Ammon's horn (tissue), 1 donor: Measurements from ENCODE around the gene PHLDB3.

Source experiments
- DNase-seq: peaks from one replicate; pipeline ENCODE4 v3.0.0-alpha.2; 2016; ENCODE audit warnings: low spot score

PHLDB3 gene

GRCh38 chr19:43498233-43498842 lies 6.2 kb downstream of the PHLDB3 start:
- DNase-seq = no peak

GRCh38 chr19:43496960-43497359 lies 7.6 kb downstream of the PHLDB3 start:
- DNase-seq = no peak

GRCh38 chr19:43495082-43495481 lies 9.5 kb downstream of the PHLDB3 start:
- DNase-seq = no peak

DNA sequence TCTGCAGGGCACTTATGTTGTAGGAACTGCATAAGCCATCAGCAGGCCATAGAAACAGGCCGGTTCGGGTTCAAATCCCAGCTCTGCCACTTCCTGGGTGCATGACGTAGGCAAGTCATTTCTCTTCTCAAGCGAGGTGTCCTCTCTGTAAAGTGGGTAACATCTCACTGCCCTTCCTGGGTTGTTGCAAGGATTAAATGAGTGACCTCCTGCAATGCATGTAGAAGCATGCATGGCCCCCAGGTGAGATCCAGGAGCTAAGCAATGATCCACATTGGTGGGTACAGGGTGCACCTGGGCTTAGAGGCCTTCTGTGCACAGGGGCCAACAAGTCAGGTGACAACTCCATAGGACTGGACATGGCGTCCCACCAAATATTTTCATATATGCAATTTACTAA lies 13.8 kb downstream of the PHLDB3 start:
- DNase-seq = no peak

DNA sequence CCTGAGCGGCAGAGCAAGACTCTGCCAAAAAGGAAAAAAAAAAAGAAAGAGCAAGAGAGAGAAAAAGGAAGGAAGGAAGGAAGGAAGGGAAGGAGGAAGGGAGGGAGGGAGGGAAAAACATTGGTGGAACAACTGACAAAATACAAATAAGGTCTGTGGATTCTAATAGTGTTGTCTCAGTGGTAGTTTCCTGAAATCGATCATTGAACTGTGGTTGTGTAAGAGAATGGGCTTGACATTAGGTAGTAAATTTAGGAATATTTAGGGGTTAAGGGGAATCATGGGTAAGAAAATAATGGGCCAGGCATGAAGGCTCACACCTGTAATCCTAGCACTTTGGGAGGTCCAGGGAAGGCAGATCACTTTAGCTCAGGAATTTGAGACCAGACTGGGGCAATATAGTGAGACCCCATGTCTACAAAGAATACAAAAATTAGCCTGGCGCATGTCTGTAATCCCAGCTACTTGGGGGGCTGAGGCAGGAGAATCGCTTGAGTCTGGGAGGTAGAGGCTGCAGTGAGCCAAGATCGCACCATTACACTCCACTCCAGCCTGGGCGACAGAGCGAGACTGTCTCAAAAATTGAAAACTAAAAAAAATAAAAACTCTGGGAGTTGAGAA lies 14.5 kb downstream of the PHLDB3 start:
- DNase-seq = no peak

DNA sequence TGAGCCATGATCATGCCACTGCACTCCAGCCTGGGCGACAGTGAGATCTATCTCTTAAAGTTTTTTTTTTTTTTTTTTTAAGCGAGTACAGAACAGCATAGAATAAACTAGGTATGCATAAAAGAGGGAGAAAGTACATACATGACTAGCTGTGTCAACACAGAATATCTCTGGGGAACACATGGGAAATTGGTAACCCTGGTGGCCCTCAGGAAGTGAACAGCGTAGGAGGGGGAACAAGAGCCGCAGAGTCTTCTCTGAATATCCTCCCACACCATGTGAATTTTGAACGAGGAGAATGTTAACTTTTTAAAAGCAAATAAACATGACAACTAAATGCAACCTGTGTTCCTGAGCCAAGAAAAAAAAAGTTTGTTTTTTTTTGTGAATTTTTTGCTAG lies 15.2 kb downstream of the PHLDB3 start:
- no peak for DNase-seq

DNA sequence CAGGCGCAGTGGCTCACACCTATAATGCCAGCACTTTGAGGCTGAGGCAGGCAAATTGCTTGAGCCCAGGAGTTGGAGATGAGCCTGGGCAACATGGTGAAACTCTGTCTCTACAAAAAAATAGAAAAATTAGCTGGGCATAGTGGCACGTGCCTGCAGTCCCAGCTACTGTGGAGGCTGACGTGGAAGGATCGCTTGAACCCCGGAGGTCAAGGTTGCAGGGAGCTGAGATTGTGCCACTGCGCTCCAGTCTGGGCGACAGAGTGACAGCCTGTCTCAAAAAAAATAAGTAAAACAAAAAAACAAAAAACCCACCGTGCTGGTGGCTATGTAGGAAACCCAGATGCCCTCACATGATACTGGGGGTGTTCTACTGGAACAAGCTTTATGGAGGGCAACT lies 16.4 kb downstream of the PHLDB3 start:
- no peak for DNase-seq

- no peak for DNase-seq
These were observed 18.1 kb downstream of the PHLDB3 start for GRCh38 chr19:43486412-43486811.

GRCh38 chr19:43485951-43486350 lies 18.6 kb downstream of the PHLDB3 start:
- DNase-seq = no peak

- DNase-seq = no peak
These were observed 21.3 kb downstream of the PHLDB3 start for GRCh38 chr19:43483281-43483680.

DNA sequence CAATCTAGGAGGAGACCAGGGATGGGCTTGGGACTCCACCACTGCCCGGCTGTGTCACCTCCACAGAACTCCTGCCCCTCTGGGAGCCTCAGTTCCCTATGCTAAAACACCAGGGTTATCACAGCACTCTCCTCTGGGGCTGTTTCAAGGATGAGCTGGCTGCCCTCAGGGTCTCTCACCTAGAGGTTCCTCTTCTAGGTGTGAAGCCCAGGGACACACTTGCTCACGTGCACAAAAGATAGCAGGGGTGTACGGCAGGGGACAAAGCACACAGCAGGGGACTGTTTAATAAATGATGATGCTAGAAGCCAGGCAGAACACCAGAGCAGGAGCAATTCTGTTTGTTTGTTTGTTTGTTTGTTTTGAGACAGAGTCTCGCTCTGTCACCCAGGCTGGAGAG lies 22.4 kb downstream of the PHLDB3 start:
- DNase-seq = no peak

DNA sequence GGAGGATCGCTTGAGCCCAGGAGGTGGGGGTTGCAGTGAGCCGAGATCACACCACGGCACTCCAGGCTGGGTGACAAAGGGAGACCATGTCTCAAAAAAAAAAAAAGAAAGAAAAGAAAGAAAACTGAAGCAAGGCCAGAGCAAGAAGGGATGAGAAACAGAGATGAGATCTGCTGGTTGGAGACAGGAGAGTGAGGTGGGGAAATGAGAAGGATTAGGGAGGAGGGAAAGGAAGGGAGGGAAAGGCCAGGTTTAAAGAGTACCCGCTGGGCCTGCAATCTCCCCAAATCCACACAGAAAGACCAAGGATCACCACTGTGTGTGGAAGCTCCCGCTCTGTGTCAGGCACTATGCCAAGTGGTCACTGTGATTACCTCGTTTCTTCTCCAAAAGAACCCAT lies 22.8 kb downstream of the PHLDB3 start:
- no peak for DNase-seq

DNA sequence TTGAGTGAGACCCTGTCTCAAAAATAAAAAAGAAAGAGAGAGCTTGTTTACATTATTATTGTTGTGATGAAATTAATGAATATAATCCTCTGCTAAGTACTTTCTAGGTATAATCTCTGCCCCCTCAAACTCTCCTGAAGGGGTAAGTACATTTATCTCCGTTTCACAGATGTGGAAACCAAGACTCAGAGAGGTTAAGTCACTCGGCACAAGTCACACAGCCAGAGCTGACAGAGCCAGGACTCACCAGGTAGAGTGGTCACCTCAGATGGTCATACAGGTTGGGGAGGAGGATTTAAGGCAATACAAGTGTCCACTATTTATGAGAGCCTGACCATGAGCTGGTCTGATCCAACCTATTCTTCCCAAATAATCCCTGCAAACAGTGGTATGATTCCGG lies 24.0 kb downstream of the PHLDB3 start:
- DNase-seq = no peak

DNA sequence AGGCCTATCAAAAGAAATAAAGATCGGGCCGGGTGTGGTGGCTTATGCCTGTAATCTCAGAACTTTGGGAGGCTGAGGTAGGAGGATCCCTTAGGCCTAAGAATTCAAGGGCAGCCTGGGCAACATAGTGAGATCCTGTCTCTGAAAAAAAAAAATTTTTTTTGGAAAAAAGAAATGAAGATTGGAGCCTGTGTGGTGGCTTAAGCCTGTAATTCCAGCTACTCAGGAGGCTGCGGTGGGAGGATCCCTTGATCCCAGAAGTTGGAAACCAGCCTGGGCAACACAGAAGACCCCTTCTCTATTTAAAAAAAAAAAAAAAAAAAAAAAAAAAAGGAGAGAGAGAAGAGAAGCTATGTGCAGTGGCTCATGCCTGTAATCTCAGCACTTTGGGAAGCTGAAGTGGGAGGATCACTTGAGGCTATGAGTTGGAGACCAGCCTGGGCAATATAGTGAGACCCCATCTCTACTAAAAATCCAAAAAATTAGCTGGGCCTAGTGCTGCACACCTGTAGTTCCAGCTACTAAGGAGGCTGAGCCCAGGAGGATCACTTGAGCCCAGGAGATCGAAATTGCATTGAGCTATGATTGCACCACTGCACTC lies 24.5 kb downstream of the PHLDB3 start:
- no peak for DNase-seq

DNA sequence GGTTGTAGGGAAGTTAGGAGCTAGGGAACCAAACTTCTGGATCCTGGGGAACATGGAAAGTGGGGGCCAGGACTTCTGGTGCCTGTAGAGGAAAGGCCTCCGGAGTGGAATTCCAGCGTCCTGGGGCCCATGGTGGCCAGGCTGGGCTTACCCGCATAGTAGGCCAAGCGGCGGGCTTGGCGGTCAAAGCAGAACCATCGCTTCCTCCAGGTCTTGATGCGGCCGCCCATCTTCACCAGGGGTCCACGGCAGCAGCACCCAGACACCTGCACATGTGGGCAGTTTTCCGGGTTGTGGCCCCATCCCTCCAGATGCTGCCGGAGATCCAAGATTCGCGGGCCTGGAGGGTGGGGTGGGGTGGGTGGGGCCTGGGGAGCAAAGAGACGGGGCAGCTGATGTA lies 25.3 kb downstream of the PHLDB3 start:
- no peak for DNase-seq

GRCh38 chr19:43478323-43478722 lies 26.2 kb downstream of the PHLDB3 start:
- DNase-seq = no peak

DNA sequence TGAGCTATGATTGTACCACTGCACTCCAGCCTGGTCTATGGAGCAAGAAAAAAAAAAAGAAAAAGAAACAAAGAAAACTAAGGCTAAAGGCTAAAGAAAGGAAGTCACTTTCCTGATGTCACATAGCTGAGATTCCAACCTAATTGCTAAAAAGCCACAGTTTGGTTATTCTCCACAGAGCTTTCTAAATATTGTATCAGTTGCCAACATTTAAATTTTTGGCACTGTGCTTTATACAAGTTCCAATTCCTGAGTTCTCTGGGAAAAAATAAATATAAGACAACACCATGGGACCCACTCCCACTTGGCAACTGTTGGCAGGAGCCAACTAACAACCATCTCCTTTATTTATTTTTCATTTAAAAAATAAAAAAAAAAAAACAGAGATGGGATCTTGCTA lies 27.9 kb downstream of the PHLDB3 start:
- no peak for DNase-seq

- peak; percentile 93 for DNase-seq
These were observed 29.4 kb downstream of the PHLDB3 start for GRCh38 chr19:43474986-43475705.

GRCh38 chr19:43474487-43474886 lies 30.1 kb downstream of the PHLDB3 start:
- no peak for DNase-seq

DNA sequence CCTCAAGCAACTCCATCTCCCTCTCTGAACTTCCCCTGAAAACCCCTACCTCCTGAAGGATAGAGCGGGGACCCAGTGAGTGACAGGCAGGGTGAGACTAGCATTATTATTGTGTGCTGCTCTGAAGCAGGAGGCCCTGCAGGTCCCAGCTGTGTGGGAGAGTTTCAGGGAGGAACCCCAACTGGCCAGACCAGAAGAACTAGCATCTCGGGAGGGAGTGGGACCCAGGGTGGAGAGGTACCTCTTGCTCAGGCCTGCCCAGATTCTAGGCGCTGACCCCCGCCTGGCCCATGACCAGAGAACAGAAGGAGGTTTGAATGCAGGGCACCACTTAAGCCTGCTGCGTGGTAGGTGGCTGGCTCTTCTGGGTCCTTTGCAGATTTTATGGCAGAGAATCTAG lies 33.5 kb downstream of the PHLDB3 start:
- DNase-seq = no peak

GRCh38 chr19:43470288-43470687 lies 34.3 kb downstream of the PHLDB3 start:
- no peak for DNase-seq

DNA sequence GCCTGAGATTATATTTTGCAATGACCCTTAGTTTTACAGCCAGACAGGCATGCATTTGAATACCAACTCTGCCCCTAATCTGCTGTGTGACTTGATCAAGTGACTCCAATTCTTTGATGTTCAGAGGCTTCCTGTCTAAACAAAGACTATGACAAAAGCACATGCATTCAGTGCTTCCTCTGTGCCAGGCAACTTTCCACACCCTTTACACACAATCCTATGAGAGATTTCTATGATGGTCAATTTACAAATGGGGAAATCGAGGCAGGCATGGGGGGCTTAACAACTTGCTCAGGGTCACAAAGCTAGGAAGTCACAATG lies 35.4 kb downstream of the PHLDB3 start:
- DNase-seq = no peak
